ENCODE data around the gene CUEDC2. TPM values are rescaled to one million over a fixed set of nuclear protein-coding genes. Genes with fewer than 3 reads are reported as not detected.

Gene CUEDC2
- total RNA-seq, 6 experiments from 2014 or later, result 62.6 to 75.9 (median 72.5) TPM

GRCh38 chr10:102409604-102410428 is 22.6 kb downstream of the CUEDC2 start:
- H3K27me3 Mint-ChIP-seq (ENCODE audit: insufficient read depth), result peaks cover 59% of the 10 kb centered on the region
- peak overlapping the region; percentile 47 for H3K4me3 Mint-ChIP-seq
- TF ChIP-seq CTCF (IDR thresholded peaks at IDR 0.05), result no peak
- no peak for DNase-seq
- H3K36me3 Mint-ChIP-seq (ENCODE audit: low read depth), result peaks cover 7% of the 10 kb centered on the region; the same call in 1 of the 2 replicates
- peaks cover 21% of the 10 kb centered on the region for H3K4me1 Mint-ChIP-seq (ENCODE audit: low read depth)
- H3K27ac Mint-ChIP-seq, result no peak overlapping the region
- no peaks in the 10 kb centered on the region for H3K9me3 Mint-ChIP-seq

- no peak for DNase-seq
- Mint-ChIP-seq H3K4me1 (ENCODE audit: low read depth) (peaks cover 21% of the 10 kb centered on the region), H3K9me3 (no peaks in the 10 kb centered on the region), H3K27me3 (ENCODE audit: insufficient read depth) (peaks cover 56% of the 10 kb centered on the region), H3K27ac (no peak overlapping the region), H3K4me3 (peak overlapping the region; percentile 47; the same call in 1 of the 2 replicates), H3K36me3 (ENCODE audit: low read depth) (peaks cover 7% of the 10 kb centered on the region; the same call in 1 of the 2 replicates)
- TF ChIP-seq CTCF (IDR thresholded peaks at IDR 0.05), result no peak
These were observed 23.4 kb downstream of the CUEDC2 start for GRCh38 chr10:102408728-102409603.

GRCh38 chr10:102408131-102408727 is 24.1 kb downstream of the CUEDC2 start:
- Mint-ChIP-seq H3K27me3 (ENCODE audit: insufficient read depth) (peaks cover 50% of the 10 kb centered on the region), H3K27ac (no peak overlapping the region), H3K36me3 (ENCODE audit: low read depth) (peaks cover 7% of the 10 kb centered on the region; the same call in 1 of the 2 replicates), H3K9me3 (no peaks in the 10 kb centered on the region), H3K4me1 (ENCODE audit: low read depth) (peaks cover 19% of the 10 kb centered on the region), H3K4me3 (peak overlapping the region; percentile 45)
- no peak for TF ChIP-seq CTCF (IDR thresholded peaks at IDR 0.05)
- DNase-seq, result no peak

- no peaks in the 10 kb centered on the region for H3K9me3 Mint-ChIP-seq
- H3K27ac Mint-ChIP-seq, result no peak overlapping the region
- no peak overlapping the region for H3K4me3 Mint-ChIP-seq
- peaks cover 15% of the 10 kb centered on the region for H3K4me1 Mint-ChIP-seq (ENCODE audit: low read depth)
- no peak for TF ChIP-seq CTCF (IDR thresholded peaks at IDR 0.05)
- H3K36me3 Mint-ChIP-seq (ENCODE audit: low read depth), result peaks cover 7% of the 10 kb centered on the region; the same call in 1 of the 2 replicates
- no peak for DNase-seq
- H3K27me3 Mint-ChIP-seq (ENCODE audit: insufficient read depth), result peaks cover 47% of the 10 kb centered on the region
These were observed 24.8 kb downstream of the CUEDC2 start for GRCh38 chr10:102407425-102408130.

GRCh38 chr10:102406815-102407214 is 25.6 kb downstream of the CUEDC2 start:
- Mint-ChIP-seq H3K27me3 (ENCODE audit: insufficient read depth) (peaks cover 45% of the 10 kb centered on the region), H3K4me3 (no peak overlapping the region)
- TF ChIP-seq CTCF (IDR thresholded peaks at IDR 0.05), result no peak

More at GRCh38 chr10:102406815-102407214, 25.6 kb downstream of the CUEDC2 start:
- H3K27ac Mint-ChIP-seq, result no peak overlapping the region
- H3K9me3 Mint-ChIP-seq, result no peaks in the 10 kb centered on the region
- H3K4me1 Mint-ChIP-seq (ENCODE audit: low read depth), result peaks cover 21% of the 10 kb centered on the region
- no peak for DNase-seq
- H3K36me3 Mint-ChIP-seq (ENCODE audit: low read depth), result peaks cover 7% of the 10 kb centered on the region; the same call in 1 of the 2 replicates
